GM06990 (cell line): Measurements from ENCODE around the gene GPR161.

Experiments used
- DNase-seq: peaks from one replicate; pipeline ENCODE4 v3.0.0-alpha.2; 2011; ENCODE audit not compliant: insufficient read length; ENCODE audit errors: extremely low read depth
- H3K27me3 ChIP-seq: replicated peaks from 2 replicates; pipeline ENCODE4 v1.6.0; 2011; ENCODE audit warnings: low read length; ENCODE audit not compliant: control insufficient read depth, insufficient read depth
- H3K36me3 ChIP-seq: 2 replicates; pipeline ENCODE4 v1.5.1; 2011; ENCODE audit warnings: low read length; ENCODE audit not compliant: control insufficient read depth, insufficient read depth
- H3K4me3 ChIP-seq: replicated peaks from 2 replicates; pipeline ENCODE4 v1.5.1; 2011; ENCODE audit warnings: low read depth, mild to moderate bottlenecking, control low read depth, low read length
- TF ChIP-seq, protein P1 (sequence below): IDR thresholded peaks from 2 replicates; pipeline ENCODE4 v1.5.1; 2011; ENCODE audit warnings: low read length, control low read depth, mild to moderate bottlenecking, inconsistent platforms; ENCODE audit not compliant: insufficient read depth, poor library complexity, severe bottlenecking

Gene GPR161

DNA sequence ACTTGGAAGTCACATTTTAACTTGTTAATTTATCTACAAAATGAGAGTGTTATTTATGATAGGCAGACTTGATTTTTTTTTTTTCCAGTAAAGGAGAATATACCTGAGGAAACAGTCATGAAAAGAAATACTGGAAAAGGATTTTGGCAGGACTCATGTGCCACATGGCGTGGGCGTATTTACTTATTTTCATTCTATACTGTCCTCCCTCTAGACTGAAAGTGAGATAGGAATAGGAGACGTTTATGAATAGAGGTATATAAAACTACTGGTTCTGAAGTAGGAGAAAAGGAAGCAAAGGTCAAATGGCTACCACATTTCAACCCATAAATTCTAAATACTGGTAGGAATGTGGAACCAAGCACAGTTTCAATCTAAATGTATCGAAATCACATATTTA lies 105.1 kb downstream of the GPR161 start:
- no peaks in the 10 kb centered on the region for H3K36me3 ChIP-seq
- no peak for DNase-seq
- no peak overlapping the region for H3K4me3 ChIP-seq
- no peaks in the 10 kb centered on the region for H3K27me3 ChIP-seq
- TF ChIP-seq, protein P1, sequence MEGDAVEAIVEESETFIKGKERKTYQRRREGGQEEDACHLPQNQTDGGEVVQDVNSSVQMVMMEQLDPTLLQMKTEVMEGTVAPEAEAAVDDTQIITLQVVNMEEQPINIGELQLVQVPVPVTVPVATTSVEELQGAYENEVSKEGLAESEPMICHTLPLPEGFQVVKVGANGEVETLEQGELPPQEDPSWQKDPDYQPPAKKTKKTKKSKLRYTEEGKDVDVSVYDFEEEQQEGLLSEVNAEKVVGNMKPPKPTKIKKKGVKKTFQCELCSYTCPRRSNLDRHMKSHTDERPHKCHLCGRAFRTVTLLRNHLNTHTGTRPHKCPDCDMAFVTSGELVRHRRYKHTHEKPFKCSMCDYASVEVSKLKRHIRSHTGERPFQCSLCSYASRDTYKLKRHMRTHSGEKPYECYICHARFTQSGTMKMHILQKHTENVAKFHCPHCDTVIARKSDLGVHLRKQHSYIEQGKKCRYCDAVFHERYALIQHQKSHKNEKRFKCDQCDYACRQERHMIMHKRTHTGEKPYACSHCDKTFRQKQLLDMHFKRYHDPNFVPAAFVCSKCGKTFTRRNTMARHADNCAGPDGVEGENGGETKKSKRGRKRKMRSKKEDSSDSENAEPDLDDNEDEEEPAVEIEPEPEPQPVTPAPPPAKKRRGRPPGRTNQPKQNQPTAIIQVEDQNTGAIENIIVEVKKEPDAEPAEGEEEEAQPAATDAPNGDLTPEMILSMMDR: no peak

DNA sequence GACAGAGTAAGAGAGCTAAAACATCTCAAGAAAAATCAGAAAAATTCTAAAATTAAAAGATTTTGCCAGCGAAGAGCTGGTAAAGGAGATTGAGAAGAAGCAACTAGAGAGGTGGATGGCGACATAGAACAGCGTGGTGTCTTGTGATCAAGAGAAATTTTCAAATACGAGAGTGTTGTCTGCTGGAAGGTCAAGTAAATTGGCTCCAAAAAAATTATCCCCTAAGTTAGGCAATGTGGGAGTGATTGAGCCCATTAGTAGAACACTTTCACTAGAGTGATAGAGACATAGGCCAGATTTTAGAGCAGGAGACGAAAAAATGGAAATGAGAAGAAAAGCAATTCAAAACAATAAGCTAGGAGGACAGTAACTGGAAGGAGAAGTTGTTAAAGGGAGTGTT lies 105.5 kb downstream of the GPR161 start:
- TF ChIP-seq, protein P1: no peak
- no peak overlapping the region for H3K4me3 ChIP-seq
- H3K27me3 ChIP-seq: no peaks in the 10 kb centered on the region
- no peak for DNase-seq
- H3K36me3 ChIP-seq: no peaks in the 10 kb centered on the region
